Right lobe of liver (tissue), 6 donors: Measurements from ENCODE around the gene LINC00632. TPM values are rescaled to one million over a fixed set of nuclear protein-coding genes. Genes with fewer than 3 reads are reported as not detected.

ENCODE experiments used
- ATAC-seq, 4 donors: fragments of 200-7000 bp; cut with Tn5 transposase; one replicate each; pipeline ENCODE4 v1.9.1; 2020; ENCODE audit warnings: mild to moderate bottlenecking in 4 of 4, moderate library complexity in 4 of 4
- DNase-seq, 3 donors: peaks; one replicate each; pipeline ENCODE4 v3.0.0-alpha.2; 2020
- H3K27ac ChIP-seq, 3 donors: fragments of 200-600 bp; one replicate each; pipeline ENCODE4 v1.8.0; 2022
- H3K27me3 ChIP-seq, 2 donors: fragments of 200-600 bp; one replicate each; pipeline ENCODE4 v1.8.0; 2022
- H3K36me3 ChIP-seq, 4 donors: fragments of 200-600 bp; sonication (generic) in 1 of 4; one replicate each; pipeline versions ENCODE4 v1.5.1 to v1.8.0; 2017 to 2022; ENCODE audit warnings: control low read depth in 1 of 4
- H3K4me1 ChIP-seq, 4 donors: fragments of 200-600 bp; sonication (generic) in 1 of 4; one replicate each; pipeline versions ENCODE4 v1.5.1 to v1.8.0; 2017 to 2022; ENCODE audit warnings: control low read depth in 1 of 4
- H3K4me3 ChIP-seq, 3 donors: fragments of 200-600 bp; one replicate each; pipeline ENCODE4 v1.8.0; 2022
- H3K9me3 ChIP-seq, 4 donors: fragments of 200-600 bp; sonication (generic) in 1 of 4; one replicate each; pipeline versions ENCODE4 v1.5.1 to v1.8.0; 2017 to 2022; ENCODE audit warnings: control low read depth in 1 of 4
- CTCF ChIP-seq, 4 donors: fragments of 200-600 bp in 3 of 4; fragments of 450-650 bp in 1 of 4; IDR thresholded peaks; one replicate each; pipeline versions ENCODE4 v1.5.1 to v1.8.0; 2016 to 2022; ENCODE audit warnings: antibody characterized with exemption in 4 of 4, mild to moderate bottlenecking in 2 of 4
- POLR2A ChIP-seq: fragments of 450-650 bp; IDR thresholded peaks from one replicate; pipeline ENCODE4 v1.6.1; 2017; ENCODE audit warnings: antibody characterized with exemption, mild to moderate bottlenecking
- WGBS: methylation state at CpG from one replicate; pipeline ENCODE4 v1.1.6; 2018; ENCODE audit warnings: low coverage, low lambda C conversion rate; ENCODE audit not compliant: insufficient coverage; ENCODE audit errors: missing lambda C conversion rate; 5-methylcytosine and 5-hydroxymethylcytosine counted together
- intact Hi-C, 2 donors: fragments of 100-400 bp; cut with DNase I; formaldehyde crosslinking; loops; one replicate each; pipeline versions ENCODE4 v1.11.2 to v1.14.1; 2022
- total RNA-seq, 6 experiments: library from RNA; depleted of rRNA in 2 of 6; stranded (reverse); fragments of >200 nt in 2 of 6; fragmentation: NEBNext Ultra II Directional in 3 of 6; extraction: Animal tissue kit (Norgen Biotek cat#: 25700) in 3 of 6; gene quantifications; one replicate each; pipeline versions ENCODE4 v1.1.0 to v1.2.4, GENCODE V29; 2016 to 2023
- donor health status: DM: no; HTN: yes; CAD: no.
- donor health status: DM: no; HTN: no; CAD: no.
- donor health status: DM: no; HTN: no; CAD: no.
- donor health status: DM: no; HTN: yes; CAD: no.
- donor health status: DM: no; HTN: yes; CAD: no.

Gene LINC00632
- total RNA-seq, 6 experiments from 2014 or later, result 1.5 to 2.6 (median 2.1) TPM

GRCh38 chrX:140776320-140776719, 66.8 kb downstream of the LINC00632 start:
- TF ChIP-seq CTCF (IDR thresholded peaks at IDR 0.05), result no peak
- no peak for TF ChIP-seq POLR2A
- DNase-seq, result no peak
- no peaks in the 10 kb centered on the region for H3K4me1 ChIP-seq
- no peaks in the 10 kb centered on the region for H3K36me3 ChIP-seq
- no peak for ATAC-seq
- no peak overlapping the region for H3K27ac ChIP-seq
- no peaks in the 10 kb centered on the region for H3K9me3 ChIP-seq
- no peaks in the 10 kb centered on the region for H3K27me3 ChIP-seq
- intact Hi-C loops, result no loop called here
- 85% methylated on average over 30 of the region's 31 CpGs for WGBS
- H3K4me3 ChIP-seq, result no peak overlapping the region

- WGBS, result 57% methylated on average over 5 of the region's 5 CpGs
- intact Hi-C loops, result no loop called here
Observed at GRCh38 chrX:140794642-140795041, 85.1 kb downstream of the LINC00632 start.

GRCh38 chrX:140799216-140799615, 89.7 kb downstream of the LINC00632 start:
- H3K4me1 ChIP-seq, result no peaks in the 10 kb centered on the region
- ATAC-seq, result no peak
- H3K4me3 ChIP-seq, result no peak overlapping the region
- H3K36me3 ChIP-seq, result no peaks in the 10 kb centered on the region
- no peaks in the 10 kb centered on the region for H3K27me3 ChIP-seq
- WGBS, result 64% methylated on average over 2 of the region's 2 CpGs
- H3K9me3 ChIP-seq, result no peaks in the 10 kb centered on the region
- no peak overlapping the region for H3K27ac ChIP-seq
- intact Hi-C loops, result no loop called here
- DNase-seq, result no peak
- TF ChIP-seq CTCF (IDR thresholded peaks at IDR 0.05) (no peak), POLR2A (no peak)

More at GRCh38 chrX:140794642-140795041, 85.1 kb downstream of the LINC00632 start:
- DNase-seq, result no peak
- Histone ChIP-seq H3K27ac (no peak overlapping the region), H3K4me1 (no peaks in the 10 kb centered on the region), H3K9me3 (no peaks in the 10 kb centered on the region), H3K36me3 (no peaks in the 10 kb centered on the region), H3K27me3 (no peaks in the 10 kb centered on the region), H3K4me3 (no peak overlapping the region)
- TF ChIP-seq CTCF (IDR thresholded peaks at IDR 0.05) (no peak), POLR2A (no peak)
- ATAC-seq, result no peak

- intact Hi-C loops, result no loop called here
- 40% methylated on average over 1 of the region's 1 CpG for WGBS
- no peak for DNase-seq
Observed at GRCh38 chrX:140804292-140804691, 94.7 kb downstream of the LINC00632 start.

More at GRCh38 chrX:140804292-140804691, 94.7 kb downstream of the LINC00632 start:
- H3K27ac ChIP-seq, result no peak overlapping the region
- no peak for ATAC-seq
- H3K27me3 ChIP-seq, result no peaks in the 10 kb centered on the region
- H3K4me3 ChIP-seq, result no peak overlapping the region
- TF ChIP-seq CTCF (IDR thresholded peaks at IDR 0.05) (no peak), POLR2A (no peak)
- H3K9me3 ChIP-seq, result no peaks in the 10 kb centered on the region
- H3K36me3 ChIP-seq, result no peaks in the 10 kb centered on the region
- H3K4me1 ChIP-seq, result no peaks in the 10 kb centered on the region
